GM19455 (cell line): Measurements from ENCODE around the gene CCDC43.

Experiments used
- ATAC-seq: cut with Tn5 transposase; IDR thresholded peaks from one replicate; pipeline ENCODE4 v1.9.1; 2021; ENCODE audit not compliant: unreplicated experiment

Gene CCDC43

GRCh38 chr17:44628243-44629188 lies 61.1 kb downstream of the CCDC43 start:
- no peak for ATAC-seq

GRCh38 chr17:44627513-44628242 lies 61.9 kb downstream of the CCDC43 start:
- ATAC-seq: no peak
